HG02798 (cell line): Measurements from ENCODE around the gene FOXL2NB.

Experiments used
- ATAC-seq: cut with Tn5 transposase; IDR thresholded peaks from one replicate; pipeline ENCODE4 v1.9.1; 2021; ENCODE audit warnings: mild to moderate bottlenecking; ENCODE audit not compliant: unreplicated experiment, poor library complexity

The FOXL2NB gene

DNA sequence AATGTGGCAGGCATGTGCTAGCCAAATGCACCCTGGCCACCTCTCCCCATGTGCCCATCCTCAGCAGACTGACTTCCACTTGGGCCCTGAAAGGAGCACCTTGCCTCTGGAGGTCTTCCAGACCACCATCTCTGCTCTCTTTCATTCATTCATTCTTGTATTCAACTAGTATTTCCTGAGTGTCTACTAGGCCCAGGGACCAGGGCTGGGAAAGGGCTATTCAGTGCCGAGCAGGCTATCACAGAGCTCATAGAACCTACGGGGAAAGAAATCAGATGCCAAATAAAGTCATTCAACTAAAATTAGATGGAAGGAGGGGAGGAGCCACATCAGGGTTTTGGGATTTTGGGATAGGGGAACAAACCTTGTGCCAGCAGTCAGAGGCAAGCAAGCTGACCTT, 40.2 kb downstream of the FOXL2NB start:
- no peak for ATAC-seq

DNA sequence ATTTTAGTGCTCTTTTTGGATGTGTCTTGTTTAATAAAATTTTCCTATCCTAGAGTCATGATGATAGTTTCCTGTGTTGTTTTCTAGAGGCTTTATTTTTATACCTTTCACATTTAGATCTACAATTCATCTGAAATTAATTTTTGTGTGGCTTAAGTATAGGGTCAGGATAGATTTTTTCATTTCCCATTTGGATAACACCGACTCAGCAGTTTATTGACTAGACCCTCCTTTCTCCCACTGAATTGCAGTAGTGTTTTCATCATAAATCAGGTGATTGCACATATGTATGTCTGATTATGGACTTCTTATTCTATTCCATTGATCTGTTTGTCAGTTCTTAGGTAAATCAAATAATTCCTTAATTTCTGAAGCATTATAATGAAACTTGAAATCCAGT, 48.7 kb downstream of the FOXL2NB start:
- ATAC-seq = no peak
